HUES6 (cell line): Measurements from ENCODE around the gene NR2F1.

Experiments
- H3K27ac ChIP-seq: 2 replicates; pipeline ENCODE4 v1.7.0; 2013; ENCODE audit warnings: low read depth, mild to moderate bottlenecking, low read length, inconsistent platforms
- H3K27me3 ChIP-seq: 2 replicates; pipeline ENCODE4 v1.6.1; 2013; ENCODE audit warnings: low read length; ENCODE audit not compliant: control insufficient read depth, insufficient read depth
- H3K36me3 ChIP-seq: 2 replicates; pipeline ENCODE4 v1.6.1; 2013; ENCODE audit warnings: low read length; ENCODE audit not compliant: control insufficient read depth, insufficient read depth
- H3K4me1 ChIP-seq: 2 replicates; pipeline ENCODE4 v1.6.1; 2013; ENCODE audit warnings: low read length; ENCODE audit not compliant: control insufficient read depth, insufficient read depth
- H3K4me3 ChIP-seq: 2 replicates; pipeline ENCODE4 v1.5.1; 2013; ENCODE audit warnings: low read depth, low read length
- H3K9ac ChIP-seq: one replicate; pipeline ENCODE4 v1.6.1; 2013; ENCODE audit warnings: mild to moderate bottlenecking, low read length
- H3K9me3 ChIP-seq: 2 replicates; pipeline ENCODE4 v1.6.1; 2013; ENCODE audit warnings: low read depth, low read length; ENCODE audit not compliant: control insufficient read depth, insufficient read depth

NR2F1 gene

DNA sequence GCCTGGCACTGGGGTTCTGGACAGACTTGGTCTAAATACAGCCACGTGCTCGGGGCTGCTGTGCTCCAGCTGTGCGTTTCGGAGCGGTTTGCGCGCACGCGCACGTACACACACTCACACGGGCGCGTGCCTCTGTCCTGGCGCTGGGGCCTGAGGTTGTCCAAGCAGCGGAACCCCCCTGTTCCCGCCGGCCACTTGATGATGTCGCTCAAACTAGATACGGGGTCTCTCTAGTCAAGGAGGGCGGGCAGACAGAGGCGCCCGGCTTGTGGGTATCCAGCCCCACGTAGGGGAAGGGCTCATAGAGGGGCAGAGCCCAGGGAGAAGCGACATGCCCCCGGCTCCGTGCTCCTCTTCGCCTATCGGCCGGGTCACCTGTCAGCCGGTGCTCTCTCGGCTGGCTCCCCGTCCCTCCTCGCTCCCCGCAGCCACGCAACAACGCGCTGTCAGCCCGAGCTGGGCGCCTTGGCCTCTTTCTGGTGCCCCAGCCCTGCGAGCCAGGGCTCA lies 10.9 kb upstream of the NR2F1 start:
- Histone ChIP-seq H3K27ac (no peak overlapping the region), H3K27me3 (peaks cover 100% of the 10 kb centered on the region), H3K4me3 (peak overlapping the region; percentile 64), H3K9me3 (no peaks in the 10 kb centered on the region), H3K4me1 (peaks cover 30% of the 10 kb centered on the region), H3K36me3 (no peaks in the 10 kb centered on the region), H3K9ac (no peak overlapping the region)

DNA sequence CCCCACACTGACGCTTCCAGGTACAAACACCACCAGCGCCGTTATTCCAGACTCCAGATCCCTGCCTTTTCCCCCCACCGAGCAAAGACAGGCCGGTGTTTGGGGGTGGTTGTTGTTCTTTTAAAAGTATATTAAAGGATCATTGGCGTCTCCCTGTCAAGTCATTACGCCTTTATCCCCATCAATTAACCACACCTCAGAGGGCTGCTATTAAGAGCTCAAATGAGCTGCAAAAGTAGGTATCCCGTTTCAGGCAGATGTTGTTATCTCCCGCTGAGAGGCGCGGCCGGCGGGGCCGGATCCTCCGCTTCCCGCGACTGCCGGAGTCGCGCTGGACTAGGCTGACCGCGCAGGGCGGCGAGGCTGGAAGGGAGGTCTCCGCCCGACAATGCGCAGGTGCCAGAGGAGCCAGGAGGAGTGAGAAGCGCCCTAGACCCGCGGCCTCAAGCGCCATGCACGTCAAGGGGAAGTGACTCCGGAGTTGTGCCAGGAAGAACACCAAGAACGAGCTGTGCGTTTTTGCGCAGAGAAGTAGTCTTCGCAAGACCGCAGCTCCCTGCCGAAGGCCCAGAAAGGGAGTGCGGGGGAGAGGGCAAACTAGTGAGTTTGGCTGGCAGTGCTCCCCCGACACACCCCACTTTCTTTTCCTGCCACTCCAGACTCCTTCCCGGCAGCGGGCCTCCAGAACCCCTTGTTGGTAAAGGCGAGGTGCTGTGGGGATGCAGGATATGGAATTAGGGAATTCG lies 10.2 kb upstream of the NR2F1 start:
- H3K4me1 ChIP-seq = peaks cover 30% of the 10 kb centered on the region
- no peaks in the 10 kb centered on the region for H3K36me3 ChIP-seq
- peak overlapping the region; percentile 64 for H3K4me3 ChIP-seq
- H3K9me3 ChIP-seq = no peaks in the 10 kb centered on the region
- H3K27me3 ChIP-seq = peaks cover 100% of the 10 kb centered on the region
- H3K9ac ChIP-seq = no peak overlapping the region
- no peak overlapping the region for H3K27ac ChIP-seq

DNA sequence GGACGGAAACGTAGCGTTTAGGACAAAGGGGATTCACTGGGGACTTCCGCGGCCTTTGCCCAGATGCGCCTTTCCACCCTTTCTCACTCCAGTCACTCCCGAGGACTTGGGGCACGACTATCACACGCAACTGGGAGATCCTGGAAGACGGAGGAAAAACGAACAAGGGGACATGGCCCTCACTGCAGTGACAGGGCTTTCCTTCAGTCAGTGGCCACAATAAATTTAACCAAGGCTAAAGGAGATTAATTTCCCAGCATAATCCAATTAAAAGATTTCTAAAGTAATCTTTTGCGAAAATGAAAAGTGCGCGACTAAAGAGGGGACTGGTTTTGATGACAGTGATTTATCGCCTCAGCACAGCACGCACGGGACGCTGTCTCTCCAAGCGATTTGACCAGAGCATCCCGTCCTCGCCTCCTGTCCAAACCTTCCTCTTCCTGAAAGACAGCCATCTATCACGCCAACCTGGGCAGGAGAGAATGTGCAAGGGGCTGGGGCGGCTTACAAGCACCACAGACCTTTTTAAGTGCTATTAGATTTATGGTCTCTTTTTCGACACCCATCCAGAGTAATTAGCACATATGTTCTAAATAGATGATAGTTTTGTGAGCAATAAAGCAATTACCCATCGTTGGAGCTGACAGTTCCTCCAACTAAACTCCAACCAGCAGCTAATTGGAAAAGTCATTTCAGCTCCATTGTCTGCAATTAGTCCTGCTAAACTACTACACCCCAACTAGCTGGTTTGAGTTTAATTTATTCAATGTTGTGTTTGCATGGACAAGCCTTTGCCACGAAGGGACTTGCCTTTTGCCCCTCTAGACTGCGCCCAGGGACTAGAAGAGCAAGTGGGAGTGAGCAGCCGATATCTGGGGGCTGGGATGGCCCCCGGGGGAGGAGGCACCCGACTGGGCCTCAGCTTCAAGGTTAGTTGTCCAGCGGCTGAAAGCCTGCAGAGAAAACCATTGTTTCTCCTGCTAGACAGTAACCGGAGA lies 9.4 kb upstream of the NR2F1 start:
- H3K36me3 ChIP-seq = no peaks in the 10 kb centered on the region
- H3K4me1 ChIP-seq = peaks cover 37% of the 10 kb centered on the region
- H3K4me3 ChIP-seq = peak overlapping the region; percentile 64
- no peaks in the 10 kb centered on the region for H3K9me3 ChIP-seq
- no peak overlapping the region for H3K9ac ChIP-seq
- H3K27me3 ChIP-seq = peaks cover 100% of the 10 kb centered on the region
- no peak overlapping the region for H3K27ac ChIP-seq

DNA sequence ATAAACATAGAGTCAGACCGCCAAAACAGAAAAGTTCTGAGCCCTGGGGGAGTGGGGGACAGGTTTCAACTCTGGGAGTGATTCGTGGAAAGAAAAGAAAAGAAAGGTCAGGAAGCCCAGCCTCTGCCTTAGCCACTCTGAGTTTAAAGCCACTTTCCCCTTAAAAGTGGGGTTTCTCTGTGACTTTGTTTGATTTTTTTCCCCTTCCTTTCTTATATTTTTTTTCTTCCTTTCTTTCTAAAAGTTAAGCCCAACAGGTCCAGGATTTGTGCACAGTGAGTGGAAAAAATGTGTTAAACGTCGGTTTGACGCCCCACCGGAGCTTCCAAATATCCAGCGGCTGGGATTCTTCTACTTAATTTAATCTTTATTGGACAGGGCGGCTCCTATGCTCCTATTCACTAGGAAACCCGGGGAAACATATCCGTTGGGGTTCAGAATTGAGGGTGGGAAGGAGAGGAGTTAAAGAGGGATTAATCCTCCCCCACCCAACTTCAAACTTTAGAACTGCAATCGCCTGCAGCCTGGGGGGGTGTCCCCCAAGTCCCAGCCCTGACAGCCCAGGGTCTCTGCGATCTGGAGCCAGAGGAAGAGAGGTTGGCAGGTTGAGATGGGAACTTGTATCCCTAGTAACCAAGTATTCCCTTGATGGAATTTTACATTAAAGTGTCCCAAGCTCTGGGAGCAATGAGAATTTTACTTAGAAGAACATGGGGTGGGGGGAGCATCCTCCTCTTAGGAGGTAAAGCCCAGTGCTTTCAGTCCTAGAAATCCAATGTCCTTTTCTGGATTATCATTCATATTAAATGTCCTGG lies 8.3 kb upstream of the NR2F1 start:
- H3K36me3 ChIP-seq = no peaks in the 10 kb centered on the region
- no peak overlapping the region for H3K27ac ChIP-seq
- H3K4me3 ChIP-seq = no peak overlapping the region
- H3K4me1 ChIP-seq = peaks cover 43% of the 10 kb centered on the region
- peaks cover 99% of the 10 kb centered on the region for H3K27me3 ChIP-seq
- no peaks in the 10 kb centered on the region for H3K9me3 ChIP-seq
- no peak overlapping the region for H3K9ac ChIP-seq

DNA sequence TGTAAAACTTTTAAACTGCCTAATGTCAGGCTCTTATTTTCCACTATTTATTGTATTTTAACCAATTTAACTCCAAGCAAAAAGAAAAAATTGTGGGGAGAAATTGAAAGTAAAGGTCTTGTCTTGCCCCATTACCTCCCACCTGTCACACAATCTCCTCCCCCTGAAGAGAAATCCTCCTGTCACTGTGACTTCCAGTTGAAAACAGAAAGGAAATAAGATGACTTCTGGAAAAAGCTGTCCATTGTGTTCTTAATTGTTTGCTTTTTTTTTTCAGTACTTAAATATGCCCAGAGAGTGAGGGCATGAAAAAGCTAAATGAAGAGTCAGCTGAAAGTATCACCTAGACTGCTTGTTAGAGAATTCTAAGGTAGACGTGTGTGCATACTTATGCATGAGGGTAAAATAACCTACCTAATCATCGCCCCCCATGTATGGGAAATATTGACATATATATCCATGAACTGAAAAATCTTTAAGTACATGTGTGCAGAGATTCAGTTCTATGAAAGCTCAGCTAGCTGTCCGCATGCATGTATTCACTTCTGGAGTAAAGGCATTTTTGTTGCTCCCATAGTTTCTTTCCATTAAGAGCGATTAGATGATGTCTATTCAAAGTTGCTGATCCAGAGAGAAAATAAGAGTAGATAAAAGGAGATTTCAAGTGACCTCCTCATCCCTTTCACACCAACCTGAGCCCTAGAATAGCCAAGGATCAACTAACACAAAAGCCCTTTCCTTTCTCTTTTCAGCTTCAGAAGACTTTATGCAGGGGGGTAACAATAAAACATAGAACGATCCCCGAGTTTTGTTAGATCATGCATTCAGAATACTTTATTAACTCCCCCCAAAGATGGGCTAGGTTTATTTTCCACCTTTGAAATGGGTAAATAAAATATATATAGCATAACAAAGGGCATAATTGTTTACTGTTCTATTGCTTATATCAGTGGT lies 7.3 kb upstream of the NR2F1 start:
- H3K4me1 ChIP-seq = peaks cover 42% of the 10 kb centered on the region
- peaks cover 99% of the 10 kb centered on the region for H3K27me3 ChIP-seq
- no peaks in the 10 kb centered on the region for H3K9me3 ChIP-seq
- no peak overlapping the region for H3K4me3 ChIP-seq
- H3K9ac ChIP-seq = no peak overlapping the region
- no peak overlapping the region for H3K27ac ChIP-seq
- H3K36me3 ChIP-seq = no peaks in the 10 kb centered on the region

DNA sequence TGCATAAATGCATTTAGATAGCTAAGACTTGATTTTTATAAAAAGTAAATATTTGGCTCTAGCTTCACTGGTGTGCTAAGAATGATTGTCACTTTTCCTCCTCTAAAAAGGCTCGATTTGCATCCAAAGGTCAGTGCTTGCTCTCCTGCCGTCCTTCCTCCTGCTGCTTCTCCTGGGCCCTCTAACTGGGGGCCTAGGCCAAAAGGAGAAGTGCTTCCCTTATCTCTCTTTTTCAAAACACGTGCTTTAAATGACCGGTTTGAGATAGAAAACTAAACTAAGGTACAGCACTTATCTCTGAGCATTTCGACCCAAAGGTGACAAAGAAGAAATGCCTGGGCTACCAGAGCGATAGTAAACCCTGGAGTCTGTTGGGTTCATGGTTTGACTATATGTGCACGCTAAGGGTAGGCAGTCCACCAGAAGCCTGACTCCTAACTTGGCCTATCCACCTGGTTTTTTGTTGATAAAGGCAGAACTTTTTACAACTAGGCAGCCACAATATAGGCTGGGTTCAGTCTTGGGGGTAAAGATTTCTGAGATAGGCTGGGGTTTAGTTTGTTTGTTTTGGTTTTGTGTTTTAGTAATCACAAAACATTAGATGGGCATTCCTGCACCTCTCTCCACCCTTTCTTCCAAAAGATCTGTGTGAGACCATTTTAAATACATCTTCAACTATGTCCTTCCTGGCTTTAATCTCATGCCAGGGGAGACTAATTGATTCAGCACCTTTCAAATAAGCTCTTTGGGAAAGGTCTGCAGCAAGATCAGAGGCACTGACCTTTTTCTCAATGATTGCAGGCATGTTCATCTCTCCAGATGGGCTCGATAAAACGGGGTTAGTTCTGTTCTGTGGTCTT lies 5.8 kb upstream of the NR2F1 start:
- Histone ChIP-seq H3K27me3 (peaks cover 99% of the 10 kb centered on the region), H3K36me3 (no peaks in the 10 kb centered on the region), H3K9me3 (no peaks in the 10 kb centered on the region), H3K4me3 (no peak overlapping the region), H3K27ac (no peak overlapping the region), H3K9ac (no peak overlapping the region), H3K4me1 (peaks cover 36% of the 10 kb centered on the region)

DNA sequence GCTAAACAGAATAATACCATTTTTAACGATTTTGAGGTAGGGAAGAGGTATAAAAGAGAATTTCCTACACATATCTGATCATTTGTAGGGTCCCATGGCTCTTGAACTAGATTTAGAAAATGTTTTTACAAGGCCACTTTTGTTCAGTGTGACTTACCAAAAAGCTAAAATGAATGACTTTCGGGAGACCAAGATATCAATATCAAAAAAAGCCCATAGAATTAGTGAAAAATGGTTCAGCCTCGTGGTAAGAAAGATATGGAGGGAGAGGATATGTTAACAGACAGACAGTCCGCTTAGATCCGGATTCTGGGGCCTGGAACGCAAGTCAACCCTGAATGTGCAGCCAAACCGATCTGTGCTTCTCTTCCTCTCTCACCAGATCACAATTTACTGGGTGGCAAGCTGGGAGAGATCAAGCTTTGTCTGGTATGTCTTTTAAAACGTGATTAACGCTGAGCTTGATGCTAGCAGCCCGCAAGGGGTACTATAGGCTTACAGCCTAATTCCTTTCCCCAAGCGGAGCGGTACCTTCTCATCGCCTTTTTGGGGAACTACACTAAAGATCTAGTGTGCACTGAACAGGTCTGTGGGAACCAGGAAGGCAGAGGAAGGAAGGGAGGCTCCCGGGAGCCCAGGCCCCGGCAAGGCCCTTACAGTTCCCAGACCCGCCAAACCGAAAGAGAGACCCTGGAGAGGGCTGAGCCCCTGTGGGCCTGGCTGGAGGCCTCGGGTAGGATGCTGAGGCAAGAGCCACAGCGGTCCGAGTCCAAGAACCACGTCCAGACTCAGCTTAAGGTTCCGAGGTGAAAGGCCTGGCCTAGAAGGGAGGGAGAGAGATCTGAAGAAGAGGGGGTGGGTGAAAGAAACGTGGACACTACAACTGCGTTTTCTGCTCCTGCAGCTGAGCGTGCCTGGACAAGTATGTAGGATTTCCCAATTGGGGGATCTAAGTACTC lies 4.9 kb upstream of the NR2F1 start:
- Histone ChIP-seq H3K27ac (no peak overlapping the region), H3K9me3 (no peaks in the 10 kb centered on the region), H3K4me1 (peaks cover 29% of the 10 kb centered on the region), H3K9ac (no peak overlapping the region), H3K4me3 (0 out of 2 replicates have a peak overlapping the region, but pooled peaks have one; percentile 60), H3K36me3 (no peaks in the 10 kb centered on the region), H3K27me3 (peaks cover 99% of the 10 kb centered on the region)

DNA sequence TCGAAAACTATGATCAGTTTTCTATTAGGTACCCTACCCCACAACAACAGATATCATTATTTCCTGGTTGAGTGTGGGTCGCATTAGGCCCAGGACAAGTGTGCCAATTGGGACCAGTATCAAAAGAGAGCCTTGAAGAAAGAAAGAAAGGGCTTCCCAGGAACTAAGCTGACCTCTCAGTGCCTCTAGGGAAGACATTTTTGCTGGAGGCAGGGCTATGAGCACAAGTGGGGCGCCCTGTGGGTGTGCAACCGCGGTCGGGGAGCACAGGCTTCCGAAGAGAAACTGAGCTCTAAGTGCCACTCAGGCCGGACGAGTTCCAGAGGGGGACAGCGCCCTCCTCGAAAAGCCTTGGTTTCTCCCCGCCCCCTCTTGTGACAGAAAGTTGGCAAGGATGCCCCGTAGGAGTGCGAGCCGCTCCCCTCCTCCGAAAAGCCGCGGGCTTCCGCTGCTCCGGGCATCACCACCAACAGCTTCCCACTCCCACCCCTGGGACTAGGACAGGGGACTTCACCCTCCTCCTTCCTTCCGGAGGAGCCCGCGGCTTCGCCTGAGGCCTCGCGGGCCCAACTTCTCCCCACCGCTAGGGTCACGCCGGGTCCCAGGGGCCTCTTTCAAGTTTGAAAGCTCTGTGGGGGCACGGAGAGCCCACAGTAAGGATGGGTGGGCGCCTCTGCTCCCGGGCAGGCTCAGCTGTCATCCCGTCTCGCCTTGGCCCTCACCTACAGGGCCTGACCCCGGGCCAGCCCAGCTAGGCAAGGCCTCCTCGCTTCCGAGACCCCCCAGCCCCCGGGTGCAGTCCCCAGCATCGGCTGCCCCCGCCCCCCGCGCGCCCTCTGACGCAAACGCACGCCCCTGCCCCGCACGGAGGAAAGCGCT lies 4.0 kb upstream of the NR2F1 start:
- H3K4me1 ChIP-seq = peaks cover 27% of the 10 kb centered on the region
- no peaks in the 10 kb centered on the region for H3K36me3 ChIP-seq
- H3K9me3 ChIP-seq = no peaks in the 10 kb centered on the region
- H3K27me3 ChIP-seq = peaks cover 99% of the 10 kb centered on the region
- no peak overlapping the region for H3K9ac ChIP-seq
- H3K27ac ChIP-seq = no peak overlapping the region
- H3K4me3 ChIP-seq = peak overlapping the region; percentile 60
